Measurements from ENCODE around the gene CMTM5.

GRCh38 chr14:23396126-23396525, 19.3 kb downstream of the CMTM5 start:
- TF ChIP-seq CTCF (optimal IDR thresholded peaks at IDR 0.05 in 1 of 3, IDR thresholded peaks at IDR 0.05 in 1 of 3, conservative IDR thresholded peaks at IDR 0.05 in 1 of 3; ENCODE audit: extremely low read depth in 1 of 3, insufficient read depth in 2 of 3, low read length in 3 of 3) = no peak
- TF ChIP-seq EZH2 (IDR thresholded peaks at IDR 0.05; ENCODE audit: low read length) = no peak

Measured in keratinocyte (primary cell).